Activated T-cell treated with anti-CD3 and anti-CD28 coated beads for 48 hours (primary cell): Measurements from ENCODE around the gene CLIP4.

Experiments
- DNase-seq: peaks from one replicate; pipeline ENCODE4 v3.0.0-alpha.2; 2020; ENCODE audit warnings: low read depth

Gene CLIP4

GRCh38 chr2:29191817-29192216 is 76.6 kb downstream of the CLIP4 start:
- DNase-seq: no peak

- no peak for DNase-seq
Observed at GRCh38 chr2:29192526-29192925, 77.3 kb downstream of the CLIP4 start.

- DNase-seq: no peak
Observed at GRCh38 chr2:29193111-29193510, 77.9 kb downstream of the CLIP4 start.

GRCh38 chr2:29193681-29194080 is 78.5 kb downstream of the CLIP4 start:
- DNase-seq: no peak

- DNase-seq: no peak
Observed at GRCh38 chr2:29195796-29196195, 80.6 kb downstream of the CLIP4 start.

GRCh38 chr2:29196792-29197788 is 81.9 kb downstream of the CLIP4 start:
- DNase-seq: peak; percentile 68

GRCh38 chr2:29201979-29202378 is 86.8 kb downstream of the CLIP4 start:
- DNase-seq: no peak

- DNase-seq: no peak
Observed at GRCh38 chr2:29202819-29203495, 87.7 kb downstream of the CLIP4 start.

GRCh38 chr2:29206941-29207340 is 91.7 kb downstream of the CLIP4 start:
- DNase-seq: no peak

- DNase-seq: no peak
Observed at GRCh38 chr2:29207352-29208148, 92.3 kb downstream of the CLIP4 start.

GRCh38 chr2:29209551-29209950 is 94.3 kb downstream of the CLIP4 start:
- no peak for DNase-seq

GRCh38 chr2:29212009-29212408 is 96.8 kb downstream of the CLIP4 start:
- no peak for DNase-seq

- DNase-seq: no peak
Observed at GRCh38 chr2:29213888-29214291, 98.7 kb downstream of the CLIP4 start.

- DNase-seq: no peak
Observed at GRCh38 chr2:29215073-29215472, 99.9 kb downstream of the CLIP4 start.

- no peak for DNase-seq
Observed at GRCh38 chr2:29215739-29216608, 100.8 kb downstream of the CLIP4 start.

- DNase-seq: no peak
Observed at GRCh38 chr2:29216609-29216909, 101.3 kb downstream of the CLIP4 start.

GRCh38 chr2:29218071-29218470 is 102.9 kb downstream of the CLIP4 start:
- DNase-seq: no peak

- DNase-seq: no peak
Observed at GRCh38 chr2:29218550-29219125, 103.4 kb downstream of the CLIP4 start.

GRCh38 chr2:29219374-29219773 is 104.2 kb downstream of the CLIP4 start:
- DNase-seq: no peak

GRCh38 chr2:29220506-29221270 is 105.5 kb downstream of the CLIP4 start:
- DNase-seq: no peak
